Hindlimb muscle (tissue), 1 donor: ENCODE data around the gene GH2. TPM values are rescaled to one million over a fixed set of nuclear protein-coding genes. Genes with fewer than 3 reads are reported as not detected.
"Not testable (repeated sequence)": the region's sequence is repeated elsewhere in the genome, so short reads cannot be mapped to it uniquely, and the experiment has no call there.

Source experiments
- DNase-seq: peaks from one replicate; pipeline ENCODE4 v3.0.0-alpha.2; 2013
- polyA plus RNA-seq: library from polyadenylated mRNA; unstranded; fragments of 120-200 nt; gene quantifications from one replicate; pipeline ENCODE4 v1.2.1, GENCODE V29; 2013; ENCODE audit not compliant: insufficient read length

GH2 gene
- polyA plus RNA-seq, 1 donor, result not detected

GRCh38 chr17:63873577-63873976, 8.2 kb downstream of the GH2 start, which contains the start of gene CSH2:
Gene CSH2 (minus strand): TSS chr17:63873677. CDS start chr17:63873614, 63 bp downstream.
- DNase-seq, result not testable (repeated sequence)

- DNase-seq, result not testable (repeated sequence)
Measured at GRCh38 chr17:63871646-63872365, 9.9 kb downstream of the GH2 start.

GRCh38 chr17:63870292-63870665, 11.5 kb downstream of the GH2 start:
- DNase-seq, result not testable (repeated sequence)

GRCh38 chr17:63869491-63870291, 12.1 kb downstream of the GH2 start:
- DNase-seq, result not testable (repeated sequence)

GRCh38 chr17:63866625-63867024, 15.1 kb downstream of the GH2 start:
- not testable (repeated sequence) for DNase-seq

GRCh38 chr17:63859257-63859656, 22.5 kb downstream of the GH2 start:
- no peak for DNase-seq

- DNase-seq, result not testable (repeated sequence)
Measured at GRCh38 chr17:63856425-63856824, 25.3 kb downstream of the GH2 start.

GRCh38 chr17:63855185-63855584, 26.6 kb downstream of the GH2 start:
- no peak for DNase-seq

GRCh38 chr17:63854709-63855108, 27.0 kb downstream of the GH2 start:
- DNase-seq, result no peak

- no peak for DNase-seq
Measured at GRCh38 chr17:63853260-63853659, 28.5 kb downstream of the GH2 start.

- no peak for DNase-seq
Measured at GRCh38 chr17:63850401-63850800, 31.3 kb downstream of the GH2 start.

GRCh38 chr17:63848834-63849689, 32.7 kb downstream of the GH2 start:
- DNase-seq, result peak; percentile 90

- DNase-seq, result no peak
Measured at GRCh38 chr17:63847525-63848249, 34.1 kb downstream of the GH2 start.

- no peak for DNase-seq
Measured at GRCh38 chr17:63845509-63845908, 36.2 kb downstream of the GH2 start.

- no peak for DNase-seq
Measured at GRCh38 chr17:63843910-63844677, 37.6 kb downstream of the GH2 start.

GRCh38 chr17:63843387-63843888, 38.3 kb downstream of the GH2 start:
- not testable (repeated sequence) for DNase-seq

GRCh38 chr17:63842540-63843386, 39.0 kb downstream of the GH2 start, which contains the start of gene SMARCD2:
Gene SMARCD2 (minus strand): TSS chr17:63842685. CDS start chr17:63842674, 11 bp downstream.
- peak; percentile 96 for DNase-seq

- no peak for DNase-seq
Measured at GRCh38 chr17:63842173-63842539, 39.6 kb downstream of the GH2 start.

GRCh38 chr17:63841350-63842172, 40.2 kb downstream of the GH2 start:
- no peak for DNase-seq
